ENCODE measurements around the gene RNF34. TPM values are rescaled to one million over a fixed set of nuclear protein-coding genes. Genes with fewer than 3 reads are reported as not detected.

Gene RNF34
- total and polyA plus RNA-seq, 2 donors (not counting 3 experiments of a cell fraction or from before 2014, with no cell fraction given) = 37.6 to 51.1 TPM

GRCh38 chr12:121424624-121424975, 24.7 kb downstream of the RNF34 start:
- Histone ChIP-seq H4K20me1 (replicated peaks; ENCODE audit: control insufficient read depth, extremely low read depth, insufficient read depth, low read length) (no peaks in the 10 kb centered on the region), H3K9me1 (replicated peaks; ENCODE audit: control insufficient read depth, extremely low read depth, insufficient read depth, low read length) (no peaks in the 10 kb centered on the region), H3K9me3 (replicated peaks; ENCODE audit: control insufficient read depth, insufficient read depth, low read length) (no peaks in the 10 kb centered on the region), H3K9ac (replicated peaks; ENCODE audit: extremely low read depth, insufficient read depth, low read length) (no peak overlapping the region), H3K36me3 (ENCODE audit: control insufficient read depth in 2 of 2, extremely low read depth in 1 of 2, insufficient read depth in 2 of 2, low read length in 2 of 2) (peaks cover 33 to 47% of the 10 kb centered on the region in 2 experiments), H3K27me3 (ENCODE audit: control insufficient read depth in 2 of 2, insufficient read depth in 2 of 2, low read length in 2 of 2) (no peaks in the 10 kb centered on the region), H3K27ac (ENCODE audit: insufficient read depth, low read depth, low read length) (no peak overlapping the region), H3K4me1 (ENCODE audit: control insufficient read depth, extremely low read depth, insufficient read depth, low read length) (no peaks in the 10 kb centered on the region), H3K4me2 (ENCODE audit: insufficient read depth, low read length) (no peak overlapping the region), H3K4me3 (replicated peaks in 1 of 3; ENCODE audit: insufficient read depth in 1 of 3, low read depth in 1 of 3, low read length in 3 of 3) (no peak overlapping the region), H2AFZ (ENCODE audit: low read depth, low read length) (no peak overlapping the region), H3K79me2 (ENCODE audit: control insufficient read depth, insufficient read depth, low read length) (no peaks in the 10 kb centered on the region)
- intact Hi-C loops (cut with micrococcal nuclease) = no loop called here
- FAIRE-seq = no peak
- no peak for DNase-seq (ENCODE audit: low read depth, low spot score)
- CTCF ChIA-PET = interaction anchor here (1.2 to 2.3 kb wide), 2 partner anchors 11 to 90 kb away, joined by 3 to 8 read pairs; no protein-coding TSS in a partner anchor
- TF ChIP-seq POLR2A (IDR thresholded peaks at IDR 0.05; ENCODE audit: low read depth, low read length) (no peak), CTCF (IDR thresholded peaks at IDR 0.05; ENCODE audit: extremely low read depth in 1 of 2, insufficient read depth in 1 of 2, low read depth in 1 of 2, low read length in 2 of 2) (no peak), POLR2AphosphoS5 (IDR thresholded peaks at IDR 0.05; ENCODE audit: insufficient read depth, low read depth, low read length) (no peak), FOS (IDR thresholded peaks at IDR 0.05; ENCODE audit: borderline replicate concordance, insufficient read depth, low read length) (no peak), EZH2 (IDR thresholded peaks at IDR 0.05; ENCODE audit: borderline replicate concordance, low read depth, low read length, severe bottlenecking) (no peak), MYC (IDR thresholded peaks at IDR 0.05; ENCODE audit: low read depth, low read length) (no peak), GATA2 (IDR thresholded peaks at IDR 0.05; ENCODE audit: insufficient read depth, insufficient read length, low read depth, low read length) (no peak), JUN (IDR thresholded peaks at IDR 0.05; ENCODE audit: borderline replicate concordance, insufficient read depth, insufficient read length, low read depth) (no peak), MAX (IDR thresholded peaks at IDR 0.05; ENCODE audit: insufficient read depth, insufficient read length) (no peak)
- dilution Hi-C loops (cut with MboI; ENCODE audit: extremely low pct_ligation_motif_present, low sequenced_read_pairs) = no loop called here
- POLR2A ChIA-PET = no interaction called here
- no TSS peak for BruUV-seq (replicated peaks)

Measured in endothelial cell of umbilical vein (primary cell).